SIG-M5 (cell line): ENCODE results near the gene MAP1LC3C.

ENCODE experiments used
- DNase-seq: peaks from one replicate; lab custom pipeline; 2025; lab: John Stamatoyannopoulos, UW

The MAP1LC3C gene

DNA sequence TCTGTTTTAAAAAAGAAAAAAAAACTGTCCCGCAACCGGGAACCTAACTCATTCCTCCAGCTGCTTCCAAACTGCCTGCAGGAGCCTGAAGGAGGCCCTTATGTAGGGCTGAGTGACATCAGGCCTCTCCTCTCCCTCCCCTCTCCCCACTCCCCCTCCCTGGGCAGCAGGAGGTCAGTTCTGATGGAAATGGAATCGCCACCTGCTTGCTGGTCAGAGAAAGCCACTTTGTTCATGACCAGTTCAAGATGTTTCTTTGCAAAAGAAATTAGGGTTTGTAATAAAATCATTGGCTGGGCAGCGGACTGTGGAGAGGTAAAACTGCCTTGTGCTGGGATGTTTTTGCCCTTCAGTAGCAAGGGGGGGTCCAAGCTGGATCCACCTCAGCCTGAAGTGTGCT lies at the start of gene MAP1LC3C:
Gene MAP1LC3C, minus strand, starts transcription at position 73 of the 400 bp plus-strand sequence. CDS start 90 bp downstream, outside the sequence.
- DNase-seq = no peak

- no peak for DNase-seq
Observed at GRCh38 chr1:242043165-242043564, 44.3 kb upstream of the MAP1LC3C start.

DNA sequence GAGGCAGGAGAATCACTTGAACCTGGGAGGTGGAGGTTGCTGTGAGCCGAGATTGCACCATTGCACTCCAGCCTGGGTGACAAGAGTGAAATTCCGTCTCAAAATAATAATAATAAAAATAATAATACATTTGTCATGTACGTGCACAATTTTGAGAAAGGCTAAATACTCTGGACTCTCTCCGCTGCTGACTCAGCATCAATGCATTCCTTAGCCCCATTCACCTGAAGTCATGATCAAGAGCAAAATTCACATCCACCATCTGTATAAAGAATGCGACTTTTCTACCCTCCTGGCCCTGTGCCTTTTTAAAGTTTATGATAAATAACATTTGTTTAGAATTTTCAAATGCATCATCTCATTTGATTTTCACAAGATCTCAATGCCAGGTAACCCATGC lies 35.5 kb upstream of the MAP1LC3C start:
- DNase-seq = no peak

DNA sequence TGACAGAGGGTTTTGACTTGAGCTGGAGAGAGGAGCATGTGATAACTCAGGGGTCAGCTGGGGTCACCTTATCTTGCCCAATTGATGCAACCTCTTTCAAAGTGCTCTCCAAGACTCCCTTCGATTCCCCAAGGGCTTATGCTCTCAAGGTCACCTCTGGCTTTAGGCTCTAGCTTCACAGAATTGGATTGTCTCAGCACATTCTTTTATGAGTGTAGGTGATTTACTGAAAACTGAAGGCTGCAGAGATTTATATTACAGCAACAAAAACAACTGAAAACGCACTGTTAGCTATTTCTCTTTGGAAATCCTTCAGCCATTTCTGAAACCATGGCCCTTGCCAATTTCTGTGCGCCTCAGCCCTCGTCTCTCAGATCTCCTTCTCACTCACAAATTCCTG lies 34.5 kb upstream of the MAP1LC3C start:
- no peak for DNase-seq

GRCh38 chr1:242030071-242030470 lies 31.2 kb upstream of the MAP1LC3C start:
- no peak for DNase-seq

- no peak for DNase-seq
Observed at GRCh38 chr1:242025681-242026080, 26.8 kb upstream of the MAP1LC3C start.

- no peak for DNase-seq
Observed at GRCh38 chr1:242023805-242024204, 24.9 kb upstream of the MAP1LC3C start.

- DNase-seq = no peak
Observed at GRCh38 chr1:242019018-242019417, 20.1 kb upstream of the MAP1LC3C start.

GRCh38 chr1:242017580-242018233 lies 18.8 kb upstream of the MAP1LC3C start:
- DNase-seq = no peak

GRCh38 chr1:242016479-242016878 lies 17.6 kb upstream of the MAP1LC3C start:
- DNase-seq = no peak

- no peak for DNase-seq
Observed at GRCh38 chr1:242011894-242012660, 13.2 kb upstream of the MAP1LC3C start.

DNA sequence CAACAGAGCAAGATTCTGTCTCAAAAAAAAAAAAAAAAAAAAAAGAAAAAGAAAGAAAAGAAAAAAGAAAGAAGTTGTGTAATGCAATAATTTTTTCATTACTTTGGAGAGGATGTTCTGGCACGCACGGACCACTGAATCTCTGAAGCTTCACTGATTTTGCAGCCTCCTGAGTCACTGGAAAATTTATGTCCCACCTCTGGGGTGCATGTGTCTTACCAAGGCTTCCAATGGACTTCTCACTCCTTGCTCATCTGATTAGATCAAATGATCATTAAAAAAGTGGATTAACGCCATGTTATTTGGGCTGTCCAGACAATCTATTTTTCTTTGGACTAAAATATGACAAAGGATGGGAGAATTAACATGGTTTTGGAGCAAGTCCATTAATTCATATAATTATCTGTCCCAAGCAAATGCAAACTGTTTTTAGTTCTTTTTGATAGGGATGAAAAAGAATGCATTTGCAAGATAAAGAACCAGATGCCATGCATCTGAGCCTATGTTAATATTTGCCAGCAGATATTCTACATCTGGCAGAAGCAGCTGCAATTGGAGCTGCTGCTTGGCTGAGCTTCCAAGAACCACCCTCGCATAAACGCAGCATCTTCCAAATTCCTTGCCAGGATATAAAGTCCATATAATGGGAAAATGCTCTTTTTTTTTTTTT lies 10.1 kb upstream of the MAP1LC3C start:
- no peak for DNase-seq

GRCh38 chr1:242006976-242007375 lies 8.1 kb upstream of the MAP1LC3C start:
- DNase-seq = no peak

GRCh38 chr1:242005866-242006535 lies 7.1 kb upstream of the MAP1LC3C start:
- no peak for DNase-seq

GRCh38 chr1:242004751-242005495 lies 6.0 kb upstream of the MAP1LC3C start:
- DNase-seq = no peak

DNA sequence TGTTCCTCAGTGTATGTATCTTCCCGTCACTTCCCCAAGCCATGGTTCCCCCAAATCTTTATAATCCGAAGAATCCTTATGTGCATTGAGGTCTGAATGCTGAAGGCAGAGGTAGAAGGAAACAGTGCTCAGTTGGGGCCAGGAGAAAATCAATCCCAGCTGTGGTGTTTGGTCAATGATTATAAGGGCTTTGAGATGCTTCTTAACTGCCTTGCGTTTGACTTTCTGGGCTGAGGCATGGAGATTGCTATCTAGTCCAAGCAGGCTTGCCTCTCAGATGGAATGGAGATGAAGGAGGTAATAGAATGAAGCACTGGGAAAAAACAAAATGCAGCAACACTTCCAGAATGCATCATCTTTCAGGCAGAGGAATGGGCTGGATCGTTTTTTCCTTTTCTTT lies 3.6 kb upstream of the MAP1LC3C start:
- no peak for DNase-seq

DNA sequence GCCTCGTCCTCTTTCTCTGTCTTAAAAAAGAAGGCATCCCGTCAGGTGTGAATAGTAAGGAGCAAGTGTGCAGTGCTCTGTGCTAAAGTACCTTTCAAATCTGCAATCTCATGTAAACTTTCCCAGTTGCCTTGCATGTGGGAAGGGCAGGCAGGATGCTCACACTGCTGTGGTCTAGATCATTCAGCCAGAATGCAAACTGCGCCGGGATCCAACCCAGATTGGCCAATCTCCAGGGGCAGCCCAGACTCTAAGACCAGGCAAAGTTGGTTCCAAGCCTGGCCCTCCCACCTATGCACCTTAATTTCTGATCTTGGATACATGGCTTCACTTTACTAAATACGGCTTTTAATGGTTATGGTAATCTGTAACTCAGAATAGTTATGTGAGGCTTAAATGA lies 3.2 kb upstream of the MAP1LC3C start:
- no peak for DNase-seq

DNA sequence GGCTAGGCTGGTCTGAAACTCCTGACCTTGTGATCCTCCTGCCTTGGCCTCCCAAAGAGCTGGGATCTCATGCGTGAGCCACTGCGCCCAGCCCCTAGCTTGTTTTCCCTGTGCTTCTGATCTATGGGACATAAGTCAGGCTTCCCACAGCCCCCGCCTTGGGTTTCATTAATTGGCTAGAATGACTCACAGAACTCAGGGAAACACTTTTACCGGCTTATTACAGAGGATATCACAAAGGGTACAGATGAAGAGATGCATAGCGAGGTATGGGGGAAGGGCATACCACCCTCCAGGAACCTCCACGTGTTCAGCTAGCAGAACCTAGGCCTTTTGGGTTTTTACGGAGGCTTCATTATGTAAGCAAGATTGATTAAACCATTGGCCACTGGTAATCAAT lies 1.5 kb upstream of the MAP1LC3C start:
- DNase-seq = no peak

GRCh38 chr1:241998412-241998921 lies 431 bp downstream of the MAP1LC3C start:
- peak; percentile 37 for DNase-seq

- DNase-seq = no peak
Observed at GRCh38 chr1:241997401-241997998, 1.4 kb downstream of the MAP1LC3C start.

DNA sequence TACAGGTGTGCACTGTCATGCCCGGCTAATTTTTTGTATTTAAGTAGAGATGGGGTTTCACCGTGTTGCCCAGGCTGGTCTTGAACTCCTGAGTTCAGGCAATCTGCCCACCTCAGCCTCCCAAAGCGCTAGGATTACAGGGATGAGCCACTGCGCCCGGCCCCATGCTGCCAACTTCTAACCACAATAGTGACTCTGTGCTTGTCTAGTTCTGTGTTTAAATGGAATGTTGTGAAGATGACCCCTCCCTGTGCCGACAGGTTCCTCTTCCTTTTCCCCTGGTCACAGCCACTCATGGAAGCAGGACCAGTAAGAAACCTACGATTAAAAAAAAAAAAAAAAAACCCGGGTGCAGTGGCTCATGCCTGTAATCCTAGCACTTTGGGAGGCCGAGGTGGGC lies 4.7 kb downstream of the MAP1LC3C start:
- no peak for DNase-seq
